Measurements from ENCODE around the gene ZNF85. TPM values are rescaled to one million over a fixed set of nuclear protein-coding genes. Genes with fewer than 3 reads are reported as not detected.

The ZNF85 gene
- total and polyA plus RNA-seq, 2 of the 13 experiments (the other 11 are each of a cell fraction or from before 2014, with no cell fraction given) = 1.1 to 3.7 TPM

DNA sequence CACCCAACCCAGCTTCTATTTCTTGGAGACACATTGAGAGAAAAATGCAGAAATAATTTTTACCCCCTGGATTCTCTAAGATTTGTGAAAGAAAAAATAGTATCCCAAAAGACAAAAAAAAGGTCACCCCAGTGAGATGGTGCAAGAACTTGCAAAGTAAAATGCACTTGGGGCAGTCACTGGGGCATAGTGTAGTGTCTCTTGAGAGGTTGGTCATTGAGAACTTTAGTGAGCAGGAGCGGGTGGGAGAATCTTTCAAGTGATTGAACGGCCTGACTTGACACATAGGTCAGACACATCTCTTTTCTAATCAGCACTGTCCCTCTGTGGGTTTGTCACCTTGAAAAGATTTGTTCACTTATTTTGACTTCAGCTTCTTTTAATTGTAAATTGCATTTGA, 2.4 kb downstream of the ZNF85 start:
- Histone ChIP-seq H3K36me3 (replicated peaks in 1 of 2; ENCODE audit: control insufficient read depth in 1 of 2, insufficient read depth in 2 of 2, low read length in 2 of 2) (no peaks in the 10 kb centered on the region), H3K9ac (ENCODE audit: insufficient read depth, low read depth, low read length) (no peak overlapping the region), H3K79me2 (ENCODE audit: insufficient read depth, low read length) (no peaks in the 10 kb centered on the region), H3K4me1 (ENCODE audit: insufficient read depth, low read length) (peaks cover 9% of the 10 kb centered on the region; the same call in 1 of the 2 replicates), H2AFZ (ENCODE audit: low read length) (no peak overlapping the region), H3K4me2 (ENCODE audit: low read depth, low read length) (no peak overlapping the region), H3K27ac (ENCODE audit: extremely low read length, insufficient read depth, low read length) (no peak overlapping the region), H3K4me3 (replicated peaks in 1 of 3; ENCODE audit: insufficient read depth in 1 of 3, low read depth in 2 of 3, low read length in 3 of 3) (no peak overlapping the region), H3K27me3 (ENCODE audit: control insufficient read depth in 1 of 2, insufficient read depth in 2 of 2, low read length in 2 of 2) (no peaks in the 10 kb centered on the region), H3K9me3 (ENCODE audit: low read length) (peaks cover 20% of the 10 kb centered on the region), H4K20me1 (ENCODE audit: insufficient read depth, low read length) (no peaks in the 10 kb centered on the region)
- in situ Hi-C loops (cut with HindIII; ENCODE audit: extremely low pct_ligation_motif_present, low pct_unique_long_range_greater_than_20kb) (no loop called here), intact Hi-C loops (cut with micrococcal nuclease; ENCODE audit: unreplicated experiment) (no loop called here)
- TF ChIP-seq XRCC5 (optimal IDR thresholded peaks at IDR 0.05; ENCODE audit: low read length) = no peak
- no peak for TF ChIP-seq RFXAP (CRISPR knock-in tag; IDR thresholded peaks at IDR 0.05; ENCODE audit: borderline replicate concordance)
- no peak for TF ChIP-seq ZNF460 (CRISPR knock-in tag; IDR thresholded peaks at IDR 0.05; ENCODE audit: borderline replicate concordance)
- CTCF ChIA-PET (ENCODE audit: low intra/inter-chr PET ratio, low total read pairs) = no interaction called here
- 67% methylated on average over 2 of the region's 2 CpGs for WGBS (ENCODE audit: low lambda C conversion rate)
- POLR2A ChIA-PET = no interaction called here
- DNase-seq (ENCODE audit: low spot score) = no peak
- BruUV-seq (replicated peaks) = no TSS peak
- no peak for FAIRE-seq
- no peak for ATAC-seq

- no peak for TF ChIP-seq ZSCAN29 (CRISPR knock-in tag; conservative IDR thresholded peaks at IDR 0.05)
- TF ChIP-seq EHMT2 (IDR thresholded peaks at IDR 0.05; ENCODE audit: borderline replicate concordance, low read depth, low read length) = no peak
- no peak for TF ChIP-seq ZNF468 (CRISPR knock-in tag; IDR thresholded peaks at IDR 0.05)
- no peak overlapping the region for H3K9ac ChIP-seq (ENCODE audit: insufficient read depth, low read depth, low read length)
- CTCF ChIA-PET (ENCODE audit: low intra/inter-chr PET ratio, low total read pairs) = no interaction called here
- peak; percentile 2 for DNase-seq (ENCODE audit: low spot score)
- H3K36me3 ChIP-seq (replicated peaks in 1 of 2; ENCODE audit: control insufficient read depth in 1 of 2, insufficient read depth in 2 of 2, low read length in 2 of 2) = no peaks in the 10 kb centered on the region
- no peak overlapping the region for H2AFZ ChIP-seq (ENCODE audit: low read length)
- no peaks in the 10 kb centered on the region for H3K79me2 ChIP-seq (ENCODE audit: insufficient read depth, low read length)
- H3K4me2 ChIP-seq (ENCODE audit: low read depth, low read length) = no peak overlapping the region
- H4K20me1 ChIP-seq (ENCODE audit: insufficient read depth, low read length) = no peaks in the 10 kb centered on the region
- in situ Hi-C loops (cut with HindIII; ENCODE audit: extremely low pct_ligation_motif_present, low pct_unique_long_range_greater_than_20kb) (no loop called here), intact Hi-C loops (cut with micrococcal nuclease; ENCODE audit: unreplicated experiment) (no loop called here)
- FAIRE-seq = no peak
- H3K9me3 ChIP-seq (ENCODE audit: low read length) = peaks cover 20% of the 10 kb centered on the region
- POLR2A ChIA-PET = no interaction called here
- no TSS peak for BruUV-seq (replicated peaks)
- H3K27me3 ChIP-seq (ENCODE audit: control insufficient read depth in 1 of 2, insufficient read depth in 2 of 2, low read length in 2 of 2) = no peaks in the 10 kb centered on the region
- ATAC-seq = no peak
- no peak overlapping the region for H3K27ac ChIP-seq (ENCODE audit: extremely low read length, insufficient read depth, low read length)
- 45% methylated on average over 1 of the region's 1 CpG for WGBS (ENCODE audit: low lambda C conversion rate)
- H3K4me1 ChIP-seq (ENCODE audit: insufficient read depth, low read length) = peaks cover 9% of the 10 kb centered on the region; the same call in 1 of the 2 replicates
- H3K4me3 ChIP-seq (replicated peaks in 1 of 3; ENCODE audit: insufficient read depth in 1 of 3, low read depth in 2 of 3, low read length in 3 of 3) = no peak overlapping the region
Observed at GRCh38 chr19:20926796-20927195, 3.7 kb downstream of the ZNF85 start.
